Measurements from ENCODE around the gene ZNF416. TPM values are rescaled to one million over a fixed set of nuclear protein-coding genes. Genes with fewer than 3 reads are reported as not detected.

The ZNF416 gene
- total RNA-seq, 1 experiment from 2014 or later = 3.6 TPM

DNA sequence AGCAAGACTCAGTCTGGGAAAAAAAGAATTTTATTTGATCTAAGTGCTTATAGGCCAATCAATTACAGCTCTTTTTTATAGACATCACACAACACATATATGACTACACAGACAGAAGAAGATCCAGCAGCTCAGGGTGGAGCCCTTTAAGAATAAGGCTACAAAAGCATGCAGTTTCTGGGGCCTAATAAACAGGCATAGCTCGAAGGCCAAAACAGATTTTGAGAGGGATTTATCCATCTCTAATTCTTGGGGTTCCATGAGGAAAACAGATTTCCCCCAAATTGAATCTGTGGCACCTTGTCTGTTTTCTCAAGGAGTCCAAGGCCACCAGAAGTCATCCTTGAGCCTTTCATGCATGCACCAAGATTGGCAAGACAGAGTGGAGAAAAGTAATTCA, 15.2 kb downstream of the ZNF416 start:
- BruUV-seq (replicated peaks) = no TSS peak
- CTCF ChIA-PET = no interaction called here
- intact Hi-C loops (cut with micrococcal nuclease) = no loop called here
- no peaks in the 10 kb centered on the region for H4K20me1 ChIP-seq (ENCODE audit: low read length)
- no peak overlapping the region for H2AFZ ChIP-seq (ENCODE audit: low read length)
- POLR2A ChIA-PET (ENCODE audit: unreplicated experiment) = no interaction called here
- peaks cover 9% of the 10 kb centered on the region; the same call in 1 of the 2 replicates for H3K4me1 ChIP-seq (ENCODE audit: insufficient read depth, low read length)
- H3K4me2 ChIP-seq (ENCODE audit: low read length) = no peak overlapping the region
- H3K9me2 ChIP-seq (replicated peaks; ENCODE audit: low read length) = no peaks in the 10 kb centered on the region
- H3K36me3 ChIP-seq (ENCODE audit: low read depth, low read length) = peaks cover 3% of the 10 kb centered on the region; the same call in 1 of the 2 replicates
- no peak for DNase-seq
- peaks cover 9% of the 10 kb centered on the region for H3K79me2 ChIP-seq (ENCODE audit: low read length)
- H3K9me3 ChIP-seq (ENCODE audit: low read length) = peaks cover 78% of the 10 kb centered on the region
- H3K9ac ChIP-seq (ENCODE audit: low read length) = no peak overlapping the region
- no peak overlapping the region for H3K4me3 ChIP-seq (ENCODE audit: low read length)
- H3K27me3 ChIP-seq (ENCODE audit: low read length) = no peaks in the 10 kb centered on the region
- TF ChIP-seq EZH2phosphoT487 (IDR thresholded peaks at IDR 0.05; ENCODE audit: borderline replicate concordance, low read length) = no peak
- TF ChIP-seq, protein P1, sequence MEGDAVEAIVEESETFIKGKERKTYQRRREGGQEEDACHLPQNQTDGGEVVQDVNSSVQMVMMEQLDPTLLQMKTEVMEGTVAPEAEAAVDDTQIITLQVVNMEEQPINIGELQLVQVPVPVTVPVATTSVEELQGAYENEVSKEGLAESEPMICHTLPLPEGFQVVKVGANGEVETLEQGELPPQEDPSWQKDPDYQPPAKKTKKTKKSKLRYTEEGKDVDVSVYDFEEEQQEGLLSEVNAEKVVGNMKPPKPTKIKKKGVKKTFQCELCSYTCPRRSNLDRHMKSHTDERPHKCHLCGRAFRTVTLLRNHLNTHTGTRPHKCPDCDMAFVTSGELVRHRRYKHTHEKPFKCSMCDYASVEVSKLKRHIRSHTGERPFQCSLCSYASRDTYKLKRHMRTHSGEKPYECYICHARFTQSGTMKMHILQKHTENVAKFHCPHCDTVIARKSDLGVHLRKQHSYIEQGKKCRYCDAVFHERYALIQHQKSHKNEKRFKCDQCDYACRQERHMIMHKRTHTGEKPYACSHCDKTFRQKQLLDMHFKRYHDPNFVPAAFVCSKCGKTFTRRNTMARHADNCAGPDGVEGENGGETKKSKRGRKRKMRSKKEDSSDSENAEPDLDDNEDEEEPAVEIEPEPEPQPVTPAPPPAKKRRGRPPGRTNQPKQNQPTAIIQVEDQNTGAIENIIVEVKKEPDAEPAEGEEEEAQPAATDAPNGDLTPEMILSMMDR (conservative IDR thresholded peaks at IDR 0.05; ENCODE audit: low read depth, low read length) = no peak
- no peak for TF ChIP-seq EZH2 (IDR thresholded peaks at IDR 0.05; ENCODE audit: low read length, unreplicated experiment)
- no peak overlapping the region for H3K27ac ChIP-seq (ENCODE audit: low read length)
- ATAC-seq = no peak
- no peaks in the 10 kb centered on the region for H3F3A ChIP-seq (ENCODE audit: low read length, unreplicated experiment)

DNA sequence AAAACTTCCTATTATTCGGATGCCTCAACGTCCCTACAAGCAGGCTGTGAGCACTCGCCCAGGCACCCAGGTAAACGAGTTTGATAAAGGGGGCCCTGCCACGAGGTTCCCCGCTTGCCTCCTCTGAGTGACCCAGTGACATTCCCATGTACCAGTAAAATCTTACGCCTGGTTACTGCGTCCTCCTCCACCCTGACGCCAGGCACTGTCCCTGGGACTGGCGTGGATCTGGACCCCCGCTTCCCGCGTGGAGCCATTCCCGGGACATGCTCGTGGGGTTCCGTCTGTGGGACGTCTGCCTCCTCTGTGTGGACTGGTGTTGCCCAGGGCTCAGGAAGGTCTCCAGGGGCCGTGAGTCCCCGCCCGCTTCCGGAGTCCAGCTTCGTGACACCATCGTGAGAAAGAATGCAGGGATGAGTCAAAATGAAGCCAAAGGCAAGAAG, 18.6 kb downstream of the ZNF416 start:
- Histone ChIP-seq H2AFZ (ENCODE audit: low read length) (peak overlapping the region; percentile 93), H3K4me3 (ENCODE audit: low read length) (peak overlapping the region; percentile 96), H4K20me1 (ENCODE audit: low read length) (no peaks in the 10 kb centered on the region), H3K9me3 (ENCODE audit: low read length) (peaks cover 51% of the 10 kb centered on the region), H3F3A (ENCODE audit: low read length, unreplicated experiment) (no peaks in the 10 kb centered on the region), H3K9ac (ENCODE audit: low read length) (peak overlapping the region; percentile 91; the same call in 1 of the 2 replicates), H3K36me3 (ENCODE audit: low read depth, low read length) (peaks cover 21% of the 10 kb centered on the region), H3K27me3 (ENCODE audit: low read length) (no peaks in the 10 kb centered on the region), H3K4me1 (ENCODE audit: insufficient read depth, low read length) (peaks cover 9% of the 10 kb centered on the region; the same call in 1 of the 2 replicates), H3K4me2 (ENCODE audit: low read length) (peak overlapping the region; percentile 87), H3K27ac (ENCODE audit: low read length) (peak overlapping the region; percentile 60), H3K79me2 (ENCODE audit: low read length) (peaks cover 21% of the 10 kb centered on the region), H3K9me2 (replicated peaks; ENCODE audit: low read length) (no peaks in the 10 kb centered on the region)
- DNase-seq (peak; percentile 55), ATAC-seq (no peak)
- ChIA-PET POLR2A (ENCODE audit: unreplicated experiment) (no interaction called here), CTCF (no interaction called here)
- TF ChIP-seq, protein P1 (conservative IDR thresholded peaks at IDR 0.05; ENCODE audit: low read depth, low read length) = no peak
- no peak for TF ChIP-seq EZH2 (IDR thresholded peaks at IDR 0.05; ENCODE audit: low read length, unreplicated experiment)
- no peak for TF ChIP-seq EZH2phosphoT487 (IDR thresholded peaks at IDR 0.05; ENCODE audit: borderline replicate concordance, low read length)
- intact Hi-C loops (cut with micrococcal nuclease) = no loop called here
- BruUV-seq (replicated peaks) = no TSS peak

DNA sequence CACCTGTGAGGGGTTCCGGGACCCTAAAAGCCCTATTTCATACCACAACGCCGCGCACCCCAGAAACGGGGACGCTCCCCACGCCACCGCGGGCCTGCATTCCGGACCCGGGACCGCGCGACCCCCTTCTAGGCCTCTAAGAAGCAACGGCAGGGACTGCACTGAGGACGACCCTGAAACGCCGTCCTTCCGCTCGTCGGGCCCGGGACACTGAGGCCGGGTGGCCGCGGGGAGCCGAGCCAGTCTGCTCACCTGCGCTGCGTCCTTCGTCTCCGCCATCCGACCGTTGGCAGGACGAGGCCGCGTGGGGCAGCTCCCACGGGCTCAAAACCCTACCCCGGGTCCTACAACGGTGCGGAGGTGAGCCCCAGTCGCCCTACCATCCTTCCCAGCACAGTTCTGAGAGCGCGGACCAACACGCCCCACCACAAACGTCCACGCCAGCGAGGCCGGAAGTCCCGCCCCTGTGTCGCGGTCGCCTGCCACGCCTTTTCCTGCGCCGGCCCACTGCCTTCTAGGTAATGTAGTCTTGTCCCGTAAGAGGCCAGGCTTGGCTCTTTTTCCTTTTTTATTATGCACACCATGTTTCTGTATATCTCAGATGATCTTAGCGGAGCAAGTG, 19.2 kb downstream of the ZNF416 start, which contains the start of gene ZNF550:
Gene ZNF550 (minus strand): TSS at position 460 of the 622 bp plus-strand sequence. CDS start 181 bp downstream, at position 279.
- CTCF ChIA-PET = no interaction called here
- POLR2A ChIA-PET (ENCODE audit: unreplicated experiment) = interaction anchor here (0.5 kb wide), 1 partner anchor 331 kb away, joined by 7 read pairs; no protein-coding TSS in a partner anchor

More for the DNA sequence above, 19.2 kb downstream of the ZNF416 start, which contains the start of gene ZNF550:
- peaks cover 9% of the 10 kb centered on the region; the same call in 1 of the 2 replicates for H3K4me1 ChIP-seq (ENCODE audit: insufficient read depth, low read length)
- peak within 1 kb of the TSS; percentile 60 for H3K27ac ChIP-seq (ENCODE audit: low read length)
- intact Hi-C loops (cut with micrococcal nuclease) = loop anchor here (1.0 kb wide), 1 partner anchor 19 kb away; the partner anchor contains the start of gene ZNF416
- no peaks in the 10 kb centered on the region for H4K20me1 ChIP-seq (ENCODE audit: low read length)
- H3K9me2 ChIP-seq (replicated peaks; ENCODE audit: low read length) = no peaks in the 10 kb centered on the region
- ATAC-seq (peak; percentile 99), DNase-seq (peak; percentile 88)
- H3K9ac ChIP-seq (ENCODE audit: low read length) = peak within 1 kb of the TSS; percentile 91
- H3K9me3 ChIP-seq (ENCODE audit: low read length) = peaks cover 46% of the 10 kb centered on the region
- H3K4me2 ChIP-seq (ENCODE audit: low read length) = peak within 1 kb of the TSS; percentile 87
- peaks cover 26% of the 10 kb centered on the region for H3K36me3 ChIP-seq (ENCODE audit: low read depth, low read length)
- TSS peak; percentile 69 for BruUV-seq (replicated peaks)
- H3K27me3 ChIP-seq (ENCODE audit: low read length) = no peaks in the 10 kb centered on the region
- no peaks in the 10 kb centered on the region for H3F3A ChIP-seq (ENCODE audit: low read length, unreplicated experiment)
- H3K4me3 ChIP-seq (ENCODE audit: low read length) = peak within 1 kb of the TSS; percentile 96
- H2AFZ ChIP-seq (ENCODE audit: low read length) = peak within 1 kb of the TSS; percentile 93
- no peak for TF ChIP-seq EZH2 (IDR thresholded peaks at IDR 0.05; ENCODE audit: low read length, unreplicated experiment)
- TF ChIP-seq EZH2phosphoT487 (IDR thresholded peaks at IDR 0.05; ENCODE audit: borderline replicate concordance, low read length) = no peak
- TF ChIP-seq, protein P1 (conservative IDR thresholded peaks at IDR 0.05; ENCODE audit: low read depth, low read length) = no peak
- peaks cover 21% of the 10 kb centered on the region for H3K79me2 ChIP-seq (ENCODE audit: low read length)
